ENCODE data around the gene C6orf120. TPM values are rescaled to one million over a fixed set of nuclear protein-coding genes. Genes with fewer than 3 reads are reported as not detected.

C6orf120 gene
- total and polyA plus RNA-seq, 9 of the 15 experiments (the other 6 are each of a cell fraction or from before 2014, with no cell fraction given) = 7.7 to 44.9 (median 34.8) TPM

DNA sequence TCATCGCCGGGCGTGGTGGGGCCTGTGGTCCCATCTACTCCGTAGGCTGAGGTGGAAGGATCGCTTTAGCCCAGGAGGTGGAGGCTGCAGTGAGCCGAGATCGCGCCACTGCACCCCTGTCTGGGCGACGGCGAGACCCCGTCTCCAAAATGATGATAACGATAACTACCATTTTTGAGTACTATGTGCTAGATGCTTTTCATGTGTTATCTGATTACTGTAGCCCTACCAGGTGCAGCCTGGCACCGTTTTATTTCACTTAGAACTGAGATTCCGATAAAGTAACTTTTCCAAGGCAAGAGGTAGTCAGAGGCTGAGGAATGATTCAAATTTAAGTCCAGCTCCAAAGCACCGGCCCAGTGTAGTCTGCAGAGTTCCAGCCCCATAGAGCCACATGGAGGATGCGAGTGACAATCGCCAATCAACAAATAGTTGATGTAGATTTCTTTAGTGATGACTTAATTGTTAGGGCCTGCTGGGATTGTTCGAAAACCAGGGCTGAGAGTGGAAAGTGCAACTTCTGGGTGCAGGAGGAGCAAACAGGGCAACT, 50.2 kb downstream of the C6orf120 start (continued):
- TF ChIP-seq, protein P1, sequence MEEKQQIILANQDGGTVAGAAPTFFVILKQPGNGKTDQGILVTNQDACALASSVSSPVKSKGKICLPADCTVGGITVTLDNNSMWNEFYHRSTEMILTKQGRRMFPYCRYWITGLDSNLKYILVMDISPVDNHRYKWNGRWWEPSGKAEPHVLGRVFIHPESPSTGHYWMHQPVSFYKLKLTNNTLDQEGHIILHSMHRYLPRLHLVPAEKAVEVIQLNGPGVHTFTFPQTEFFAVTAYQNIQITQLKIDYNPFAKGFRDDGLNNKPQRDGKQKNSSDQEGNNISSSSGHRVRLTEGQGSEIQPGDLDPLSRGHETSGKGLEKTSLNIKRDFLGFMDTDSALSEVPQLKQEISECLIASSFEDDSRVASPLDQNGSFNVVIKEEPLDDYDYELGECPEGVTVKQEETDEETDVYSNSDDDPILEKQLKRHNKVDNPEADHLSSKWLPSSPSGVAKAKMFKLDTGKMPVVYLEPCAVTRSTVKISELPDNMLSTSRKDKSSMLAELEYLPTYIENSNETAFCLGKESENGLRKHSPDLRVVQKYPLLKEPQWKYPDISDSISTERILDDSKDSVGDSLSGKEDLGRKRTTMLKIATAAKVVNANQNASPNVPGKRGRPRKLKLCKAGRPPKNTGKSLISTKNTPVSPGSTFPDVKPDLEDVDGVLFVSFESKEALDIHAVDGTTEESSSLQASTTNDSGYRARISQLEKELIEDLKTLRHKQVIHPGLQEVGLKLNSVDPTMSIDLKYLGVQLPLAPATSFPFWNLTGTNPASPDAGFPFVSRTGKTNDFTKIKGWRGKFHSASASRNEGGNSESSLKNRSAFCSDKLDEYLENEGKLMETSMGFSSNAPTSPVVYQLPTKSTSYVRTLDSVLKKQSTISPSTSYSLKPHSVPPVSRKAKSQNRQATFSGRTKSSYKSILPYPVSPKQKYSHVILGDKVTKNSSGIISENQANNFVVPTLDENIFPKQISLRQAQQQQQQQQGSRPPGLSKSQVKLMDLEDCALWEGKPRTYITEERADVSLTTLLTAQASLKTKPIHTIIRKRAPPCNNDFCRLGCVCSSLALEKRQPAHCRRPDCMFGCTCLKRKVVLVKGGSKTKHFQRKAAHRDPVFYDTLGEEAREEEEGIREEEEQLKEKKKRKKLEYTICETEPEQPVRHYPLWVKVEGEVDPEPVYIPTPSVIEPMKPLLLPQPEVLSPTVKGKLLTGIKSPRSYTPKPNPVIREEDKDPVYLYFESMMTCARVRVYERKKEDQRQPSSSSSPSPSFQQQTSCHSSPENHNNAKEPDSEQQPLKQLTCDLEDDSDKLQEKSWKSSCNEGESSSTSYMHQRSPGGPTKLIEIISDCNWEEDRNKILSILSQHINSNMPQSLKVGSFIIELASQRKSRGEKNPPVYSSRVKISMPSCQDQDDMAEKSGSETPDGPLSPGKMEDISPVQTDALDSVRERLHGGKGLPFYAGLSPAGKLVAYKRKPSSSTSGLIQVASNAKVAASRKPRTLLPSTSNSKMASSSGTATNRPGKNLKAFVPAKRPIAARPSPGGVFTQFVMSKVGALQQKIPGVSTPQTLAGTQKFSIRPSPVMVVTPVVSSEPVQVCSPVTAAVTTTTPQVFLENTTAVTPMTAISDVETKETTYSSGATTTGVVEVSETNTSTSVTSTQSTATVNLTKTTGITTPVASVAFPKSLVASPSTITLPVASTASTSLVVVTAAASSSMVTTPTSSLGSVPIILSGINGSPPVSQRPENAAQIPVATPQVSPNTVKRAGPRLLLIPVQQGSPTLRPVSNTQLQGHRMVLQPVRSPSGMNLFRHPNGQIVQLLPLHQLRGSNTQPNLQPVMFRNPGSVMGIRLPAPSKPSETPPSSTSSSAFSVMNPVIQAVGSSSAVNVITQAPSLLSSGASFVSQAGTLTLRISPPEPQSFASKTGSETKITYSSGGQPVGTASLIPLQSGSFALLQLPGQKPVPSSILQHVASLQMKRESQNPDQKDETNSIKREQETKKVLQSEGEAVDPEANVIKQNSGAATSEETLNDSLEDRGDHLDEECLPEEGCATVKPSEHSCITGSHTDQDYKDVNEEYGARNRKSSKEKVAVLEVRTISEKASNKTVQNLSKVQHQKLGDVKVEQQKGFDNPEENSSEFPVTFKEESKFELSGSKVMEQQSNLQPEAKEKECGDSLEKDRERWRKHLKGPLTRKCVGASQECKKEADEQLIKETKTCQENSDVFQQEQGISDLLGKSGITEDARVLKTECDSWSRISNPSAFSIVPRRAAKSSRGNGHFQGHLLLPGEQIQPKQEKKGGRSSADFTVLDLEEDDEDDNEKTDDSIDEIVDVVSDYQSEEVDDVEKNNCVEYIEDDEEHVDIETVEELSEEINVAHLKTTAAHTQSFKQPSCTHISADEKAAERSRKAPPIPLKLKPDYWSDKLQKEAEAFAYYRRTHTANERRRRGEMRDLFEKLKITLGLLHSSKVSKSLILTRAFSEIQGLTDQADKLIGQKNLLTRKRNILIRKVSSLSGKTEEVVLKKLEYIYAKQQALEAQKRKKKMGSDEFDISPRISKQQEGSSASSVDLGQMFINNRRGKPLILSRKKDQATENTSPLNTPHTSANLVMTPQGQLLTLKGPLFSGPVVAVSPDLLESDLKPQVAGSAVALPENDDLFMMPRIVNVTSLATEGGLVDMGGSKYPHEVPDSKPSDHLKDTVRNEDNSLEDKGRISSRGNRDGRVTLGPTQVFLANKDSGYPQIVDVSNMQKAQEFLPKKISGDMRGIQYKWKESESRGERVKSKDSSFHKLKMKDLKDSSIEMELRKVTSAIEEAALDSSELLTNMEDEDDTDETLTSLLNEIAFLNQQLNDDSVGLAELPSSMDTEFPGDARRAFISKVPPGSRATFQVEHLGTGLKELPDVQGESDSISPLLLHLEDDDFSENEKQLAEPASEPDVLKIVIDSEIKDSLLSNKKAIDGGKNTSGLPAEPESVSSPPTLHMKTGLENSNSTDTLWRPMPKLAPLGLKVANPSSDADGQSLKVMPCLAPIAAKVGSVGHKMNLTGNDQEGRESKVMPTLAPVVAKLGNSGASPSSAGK (IDR thresholded peaks at IDR 0.05) = no peak
- TF ChIP-seq, protein P2, sequence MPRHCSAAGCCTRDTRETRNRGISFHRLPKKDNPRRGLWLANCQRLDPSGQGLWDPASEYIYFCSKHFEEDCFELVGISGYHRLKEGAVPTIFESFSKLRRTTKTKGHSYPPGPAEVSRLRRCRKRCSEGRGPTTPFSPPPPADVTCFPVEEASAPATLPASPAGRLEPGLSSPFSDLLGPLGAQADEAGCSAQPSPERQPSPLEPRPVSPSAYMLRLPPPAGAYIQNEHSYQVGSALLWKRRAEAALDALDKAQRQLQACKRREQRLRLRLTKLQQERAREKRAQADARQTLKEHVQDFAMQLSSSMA (CRISPR knock-in tag; IDR thresholded peaks at IDR 0.05) = no peak
- TF ChIP-seq, protein P3, sequence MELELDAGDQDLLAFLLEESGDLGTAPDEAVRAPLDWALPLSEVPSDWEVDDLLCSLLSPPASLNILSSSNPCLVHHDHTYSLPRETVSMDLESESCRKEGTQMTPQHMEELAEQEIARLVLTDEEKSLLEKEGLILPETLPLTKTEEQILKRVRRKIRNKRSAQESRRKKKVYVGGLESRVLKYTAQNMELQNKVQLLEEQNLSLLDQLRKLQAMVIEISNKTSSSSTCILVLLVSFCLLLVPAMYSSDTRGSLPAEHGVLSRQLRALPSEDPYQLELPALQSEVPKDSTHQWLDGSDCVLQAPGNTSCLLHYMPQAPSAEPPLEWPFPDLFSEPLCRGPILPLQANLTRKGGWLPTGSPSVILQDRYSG (tag; conservative IDR thresholded peaks at IDR 0.05; ENCODE audit: low read depth) = no peak
- TF ChIP-seq, protein P4, sequence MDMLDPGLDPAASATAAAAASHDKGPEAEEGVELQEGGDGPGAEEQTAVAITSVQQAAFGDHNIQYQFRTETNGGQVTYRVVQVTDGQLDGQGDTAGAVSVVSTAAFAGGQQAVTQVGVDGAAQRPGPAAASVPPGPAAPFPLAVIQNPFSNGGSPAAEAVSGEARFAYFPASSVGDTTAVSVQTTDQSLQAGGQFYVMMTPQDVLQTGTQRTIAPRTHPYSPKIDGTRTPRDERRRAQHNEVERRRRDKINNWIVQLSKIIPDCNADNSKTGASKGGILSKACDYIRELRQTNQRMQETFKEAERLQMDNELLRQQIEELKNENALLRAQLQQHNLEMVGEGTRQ (CRISPR knock-in tag; IDR thresholded peaks at IDR 0.05) = no peak; the same call in 1 of the 2 replicates
- TF ChIP-seq CHD2 (IDR thresholded peaks at IDR 0.05; ENCODE audit: low read depth, low read length) = no peak
- TF ChIP-seq, protein P5, sequence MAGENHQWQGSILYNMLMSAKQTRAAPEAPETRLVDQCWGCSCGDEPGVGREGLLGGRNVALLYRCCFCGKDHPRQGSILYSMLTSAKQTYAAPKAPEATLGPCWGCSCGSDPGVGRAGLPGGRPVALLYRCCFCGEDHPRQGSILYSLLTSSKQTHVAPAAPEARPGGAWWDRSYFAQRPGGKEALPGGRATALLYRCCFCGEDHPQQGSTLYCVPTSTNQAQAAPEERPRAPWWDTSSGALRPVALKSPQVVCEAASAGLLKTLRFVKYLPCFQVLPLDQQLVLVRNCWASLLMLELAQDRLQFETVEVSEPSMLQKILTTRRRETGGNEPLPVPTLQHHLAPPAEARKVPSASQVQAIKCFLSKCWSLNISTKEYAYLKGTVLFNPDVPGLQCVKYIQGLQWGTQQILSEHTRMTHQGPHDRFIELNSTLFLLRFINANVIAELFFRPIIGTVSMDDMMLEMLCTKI (IDR thresholded peaks at IDR 0.05; ENCODE audit: partially characterized antibody) = no peak
- TF ChIP-seq MYBL2 (IDR thresholded peaks at IDR 0.05; ENCODE audit: low read depth) = no peak
- no peak for TF ChIP-seq MYBL2 (CRISPR knock-in tag; IDR thresholded peaks at IDR 0.05; ENCODE audit: borderline replicate concordance)
- no peak for TF ChIP-seq GABPA (tag; conservative IDR thresholded peaks at IDR 0.05; ENCODE audit: low read depth)
- no peak for TF ChIP-seq BDP1 (IDR thresholded peaks at IDR 0.05; ENCODE audit: insufficient read depth, insufficient read length)
- TF ChIP-seq FOSL1 (tag; conservative IDR thresholded peaks at IDR 0.05) = no peak

All from K562 (cell line).